ENCODE data around the gene MYO16. TPM values are rescaled to one million over a fixed set of nuclear protein-coding genes. Genes with fewer than 3 reads are reported as not detected.

MYO16 gene
- total and polyA plus RNA-seq, 2 experiments from 2014 or later, result 0.13 to 0.23 TPM

- H3K79me2 ChIP-seq, result no peaks in the 10 kb centered on the region
- H2AFZ ChIP-seq, result no peak overlapping the region
- WGBS (ENCODE audit: low lambda C conversion rate, missing lambda C conversion rate), result 56% methylated on average over 1 of the region's 1 CpG
- H4K20me1 ChIP-seq (ENCODE audit: insufficient read depth, poor library complexity, severe bottlenecking), result no peaks in the 10 kb centered on the region
- H3K4me1 ChIP-seq (ENCODE audit: insufficient read depth), result no peaks in the 10 kb centered on the region
- no peak for DNase-seq (ENCODE audit: low spot score)
- no peaks in the 10 kb centered on the region for H3K9me2 ChIP-seq (replicated peaks; ENCODE audit: insufficient read depth)
- H3K27me3 ChIP-seq, result no peaks in the 10 kb centered on the region
- H3K36me3 ChIP-seq (replicated peaks; ENCODE audit: insufficient read depth, low read depth), result no peaks in the 10 kb centered on the region
- H3K4me2 ChIP-seq, result no peak overlapping the region
- no peak overlapping the region for H3K4me3 ChIP-seq
- H3K27ac ChIP-seq, result no peak overlapping the region
- H3K9me3 ChIP-seq (ENCODE audit: low read depth), result no peaks in the 10 kb centered on the region
- TF ChIP-seq CTCF (IDR thresholded peaks at IDR 0.05; ENCODE audit: poor library complexity) (no peak), EZH2 (IDR thresholded peaks at IDR 0.05; ENCODE audit: borderline replicate concordance) (no peak), EZH2phosphoT487 (IDR thresholded peaks at IDR 0.05; ENCODE audit: low read depth, severe bottlenecking, unreplicated experiment) (no peak)
Observed at GRCh38 chr13:108833531-108833930, 204.1 kb downstream of the MYO16 start.

- Histone ChIP-seq H3K9me2 (replicated peaks; ENCODE audit: insufficient read depth) (no peaks in the 10 kb centered on the region), H3K27ac (no peak overlapping the region), H3K4me3 (no peak overlapping the region), H3K4me1 (ENCODE audit: insufficient read depth) (no peaks in the 10 kb centered on the region), H3K27me3 (no peaks in the 10 kb centered on the region), H2AFZ (no peak overlapping the region), H4K20me1 (ENCODE audit: insufficient read depth, poor library complexity, severe bottlenecking) (no peaks in the 10 kb centered on the region), H3K9me3 (ENCODE audit: low read depth) (no peaks in the 10 kb centered on the region), H3K4me2 (no peak overlapping the region), H3K36me3 (replicated peaks; ENCODE audit: insufficient read depth, low read depth) (no peaks in the 10 kb centered on the region), H3K79me2 (no peaks in the 10 kb centered on the region)
- DNase-seq (ENCODE audit: low spot score), result peak; percentile 17
- 46% methylated on average over 1 of the region's 1 CpG for whole genome bisulfite sequencing (ENCODE audit: low lambda C conversion rate, missing lambda C conversion rate)
- no peak for TF ChIP-seq EZH2phosphoT487 (IDR thresholded peaks at IDR 0.05; ENCODE audit: low read depth, severe bottlenecking, unreplicated experiment)
- TF ChIP-seq CTCF (IDR thresholded peaks at IDR 0.05; ENCODE audit: poor library complexity), result no peak
- TF ChIP-seq EZH2 (IDR thresholded peaks at IDR 0.05; ENCODE audit: borderline replicate concordance), result no peak
Observed at GRCh38 chr13:108834193-108834592, 204.8 kb downstream of the MYO16 start.

- H4K20me1 ChIP-seq (ENCODE audit: insufficient read depth, poor library complexity, severe bottlenecking), result no peaks in the 10 kb centered on the region
- H3K27ac ChIP-seq, result no peak overlapping the region
- no peaks in the 10 kb centered on the region for H3K9me2 ChIP-seq (replicated peaks; ENCODE audit: insufficient read depth)
- no peaks in the 10 kb centered on the region for H3K9me3 ChIP-seq (ENCODE audit: low read depth)
- no peak overlapping the region for H2AFZ ChIP-seq
- H3K27me3 ChIP-seq, result no peaks in the 10 kb centered on the region
- H3K4me1 ChIP-seq (ENCODE audit: insufficient read depth), result no peaks in the 10 kb centered on the region
- H3K79me2 ChIP-seq, result no peaks in the 10 kb centered on the region
- WGBS (ENCODE audit: low lambda C conversion rate, missing lambda C conversion rate), result 71% methylated on average over 3 of the region's 3 CpGs
- no peak overlapping the region for H3K4me2 ChIP-seq
- TF ChIP-seq EZH2phosphoT487 (IDR thresholded peaks at IDR 0.05; ENCODE audit: low read depth, severe bottlenecking, unreplicated experiment), result no peak
- no peak for TF ChIP-seq CTCF (IDR thresholded peaks at IDR 0.05; ENCODE audit: poor library complexity)
- no peak for TF ChIP-seq EZH2 (IDR thresholded peaks at IDR 0.05; ENCODE audit: borderline replicate concordance)
- no peak for DNase-seq (ENCODE audit: low spot score)
- no peaks in the 10 kb centered on the region for H3K36me3 ChIP-seq (replicated peaks; ENCODE audit: insufficient read depth, low read depth)
- no peak overlapping the region for H3K4me3 ChIP-seq
Observed at GRCh38 chr13:108835083-108835482, 205.7 kb downstream of the MYO16 start.

GRCh38 chr13:108850691-108851090 is 221.3 kb downstream of the MYO16 start:
- H3K4me3 ChIP-seq, result no peak overlapping the region
- H4K20me1 ChIP-seq (ENCODE audit: insufficient read depth, poor library complexity, severe bottlenecking), result no peaks in the 10 kb centered on the region
- TF ChIP-seq CTCF (IDR thresholded peaks at IDR 0.05; ENCODE audit: poor library complexity), result no peak
- no peak for TF ChIP-seq EZH2phosphoT487 (IDR thresholded peaks at IDR 0.05; ENCODE audit: low read depth, severe bottlenecking, unreplicated experiment)
- 55% methylated on average over 4 of the region's 4 CpGs for WGBS (ENCODE audit: low lambda C conversion rate, missing lambda C conversion rate)
- no peak overlapping the region for H3K27ac ChIP-seq
- H3K36me3 ChIP-seq (replicated peaks; ENCODE audit: insufficient read depth, low read depth), result no peaks in the 10 kb centered on the region
- H3K4me2 ChIP-seq, result no peak overlapping the region
- no peaks in the 10 kb centered on the region for H3K79me2 ChIP-seq
- H3K9me2 ChIP-seq (replicated peaks; ENCODE audit: insufficient read depth), result no peaks in the 10 kb centered on the region
- H3K4me1 ChIP-seq (ENCODE audit: insufficient read depth), result no peaks in the 10 kb centered on the region
- H3K9me3 ChIP-seq (ENCODE audit: low read depth), result no peaks in the 10 kb centered on the region
- H2AFZ ChIP-seq, result no peak overlapping the region
- no peak for DNase-seq (ENCODE audit: low spot score)
- no peaks in the 10 kb centered on the region for H3K27me3 ChIP-seq

All from hepatocyte (in vitro differentiated cells).